Measurements from ENCODE around the gene CISD3.

Gene CISD3

DNA sequence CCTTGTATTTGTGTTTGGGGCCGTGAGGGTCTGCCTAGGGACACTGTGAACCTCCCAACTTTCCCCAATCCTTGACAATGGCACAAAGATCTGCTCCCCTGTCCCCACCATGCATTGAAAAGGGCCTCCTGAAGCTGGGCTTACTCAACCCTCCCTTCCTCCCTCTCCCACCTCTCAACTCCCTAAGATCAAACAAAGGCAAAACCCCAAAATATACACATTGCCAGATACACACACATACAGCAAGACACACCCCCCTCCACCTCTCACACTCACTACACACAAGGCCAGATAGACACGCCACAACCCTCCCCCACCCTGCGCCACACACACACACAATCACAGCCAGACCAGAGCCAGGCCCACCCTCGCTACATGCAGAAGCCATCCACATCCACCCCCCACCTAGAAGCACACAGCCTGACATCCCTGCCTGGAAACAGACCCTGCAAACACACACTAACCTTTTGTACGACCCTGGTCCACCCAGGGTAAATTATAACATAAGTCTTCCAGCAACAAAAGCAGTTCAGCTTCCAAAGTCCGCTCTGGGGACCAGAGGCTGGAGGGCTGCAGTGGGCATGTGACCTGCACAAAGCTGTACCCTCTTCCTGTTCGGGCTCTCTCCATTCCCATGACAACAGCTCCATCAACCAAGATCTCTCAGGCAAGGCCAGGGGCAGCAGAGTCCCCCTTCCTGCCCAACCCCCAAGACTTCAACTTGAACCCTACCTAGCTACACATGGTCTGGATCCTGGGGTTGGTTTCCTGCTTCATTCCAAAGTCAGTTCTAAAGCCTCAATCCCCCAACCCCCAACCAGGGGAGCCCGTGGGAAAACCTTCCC lies 16.1 kb downstream of the CISD3 start:
- no peak for DNase-seq

DNA sequence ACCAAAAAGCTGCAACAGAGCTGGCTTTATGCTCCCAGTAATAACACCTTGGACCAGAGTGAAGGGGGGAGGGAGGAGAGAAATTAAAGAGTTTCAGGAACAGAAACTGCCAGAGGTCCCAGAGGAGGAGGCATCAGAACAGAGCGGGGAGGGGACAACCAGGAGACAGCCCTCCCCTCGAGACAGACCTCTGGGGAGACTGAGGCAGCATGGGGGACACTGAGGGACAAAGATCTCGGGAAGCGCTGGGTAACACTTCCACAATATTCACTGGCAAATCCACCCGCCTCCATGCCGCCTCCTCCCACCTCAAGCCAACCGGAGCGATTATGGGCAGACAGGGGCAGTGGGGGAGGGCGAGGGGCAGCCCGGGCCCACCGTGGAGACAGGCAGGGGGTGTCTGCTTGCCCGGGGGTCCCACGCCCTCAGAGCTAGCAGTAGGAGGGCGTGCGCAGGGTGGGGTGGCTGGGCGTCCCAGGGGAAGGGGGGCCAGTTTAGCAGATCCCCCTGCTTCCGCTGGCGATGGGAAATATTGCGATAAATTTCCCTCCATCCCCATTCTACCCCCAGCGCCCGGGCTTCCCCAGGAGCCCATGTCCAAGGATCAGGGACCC lies 16.8 kb downstream of the CISD3 start:
- DNase-seq: no peak

DNA sequence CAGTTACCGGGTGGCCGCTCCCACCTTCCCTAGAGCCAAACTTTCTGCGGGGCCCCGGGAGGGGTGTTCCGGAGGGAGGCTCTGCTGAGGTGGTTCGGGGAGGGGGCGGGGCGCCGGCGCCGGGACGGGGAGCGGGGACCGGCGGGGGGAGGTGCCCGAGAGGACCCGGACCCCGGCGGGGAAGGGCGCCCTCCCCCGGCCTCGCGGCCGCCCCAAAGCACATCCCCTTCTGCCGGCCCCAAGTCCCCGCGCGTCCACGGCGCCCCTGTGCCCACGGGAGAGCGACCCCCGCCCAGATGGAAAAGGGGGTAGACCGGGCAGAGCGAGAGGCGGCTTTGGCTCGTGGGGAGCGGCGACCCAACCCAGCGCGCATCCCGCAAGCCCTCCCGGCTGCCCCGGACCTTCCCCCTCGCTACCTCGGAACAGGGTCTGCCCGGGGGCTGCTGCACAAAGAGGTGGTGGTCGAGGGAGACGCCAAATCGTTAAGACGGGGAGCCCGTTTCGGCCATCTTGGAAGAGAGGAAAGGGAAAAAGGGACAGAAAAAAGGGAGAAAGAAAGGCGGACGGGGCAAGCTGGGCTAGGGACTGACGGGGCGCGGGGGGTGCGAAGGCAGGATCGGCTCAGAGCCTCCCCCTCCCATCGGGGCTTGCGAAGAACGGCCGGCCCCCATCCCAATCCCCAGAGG lies 17.5 kb downstream of the CISD3 start:
- peak; percentile 57 for DNase-seq

DNA sequence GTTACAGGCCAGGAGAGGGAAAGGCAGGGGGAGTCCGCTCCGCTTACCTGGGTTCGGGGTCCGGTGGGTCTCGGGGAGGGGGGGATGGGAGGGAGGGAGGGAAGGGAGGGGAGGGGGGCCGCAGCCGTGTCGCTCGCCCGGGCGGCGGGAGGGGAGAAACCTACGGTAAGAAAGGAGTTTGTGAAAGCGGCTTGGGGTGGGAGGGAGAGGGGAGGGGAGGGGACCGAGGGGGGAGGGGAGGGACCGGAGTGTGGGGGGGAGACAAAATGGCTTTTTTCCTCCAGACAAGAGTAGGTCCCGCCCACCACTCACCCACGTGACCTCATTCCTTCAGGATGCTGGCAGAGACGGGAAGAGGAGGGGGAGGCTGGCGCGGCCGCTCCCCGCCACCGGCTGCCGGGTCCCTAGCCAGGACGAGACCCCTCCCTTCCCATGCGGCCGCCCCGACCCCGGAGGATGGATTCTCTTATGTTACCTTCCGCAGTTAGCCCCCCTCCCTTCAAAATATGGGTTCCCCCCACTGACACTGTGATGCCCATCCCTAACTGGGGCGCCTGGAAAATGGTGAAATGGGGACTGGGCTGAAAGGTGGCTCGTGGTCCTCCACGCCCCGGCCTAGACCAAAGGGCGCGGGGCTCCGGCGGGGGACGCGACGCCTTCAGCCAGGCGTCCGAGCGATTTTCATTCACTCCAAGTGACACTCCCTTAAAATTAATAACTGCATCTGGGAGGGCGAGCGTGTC lies 18.2 kb downstream of the CISD3 start, which contains the start of gene PCGF2:
Gene PCGF2 (minus strand): TSS at position 188 of the 743 bp plus-strand sequence. CDS start 7,934 bp downstream, outside the sequence.
- DNase-seq: peak; percentile 96

DNA sequence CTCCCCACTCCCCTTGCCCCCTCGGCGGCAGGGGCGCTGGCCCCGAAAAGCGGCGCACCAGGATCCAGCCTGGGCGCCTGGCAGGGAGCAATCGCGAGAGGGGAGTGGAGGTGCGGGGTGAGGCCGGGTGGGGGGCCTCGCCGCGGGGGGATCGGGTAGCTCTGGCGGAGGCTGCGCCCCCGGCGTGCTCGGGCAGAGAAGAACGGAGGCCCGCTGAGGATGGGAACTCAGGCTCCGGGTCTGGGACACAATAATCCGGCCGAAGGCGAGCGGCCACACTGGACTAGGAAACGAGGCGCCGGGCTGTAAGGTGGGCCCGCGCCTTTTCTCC lies 18.7 kb downstream of the CISD3 start:
- DNase-seq: peak; percentile 54

DNA sequence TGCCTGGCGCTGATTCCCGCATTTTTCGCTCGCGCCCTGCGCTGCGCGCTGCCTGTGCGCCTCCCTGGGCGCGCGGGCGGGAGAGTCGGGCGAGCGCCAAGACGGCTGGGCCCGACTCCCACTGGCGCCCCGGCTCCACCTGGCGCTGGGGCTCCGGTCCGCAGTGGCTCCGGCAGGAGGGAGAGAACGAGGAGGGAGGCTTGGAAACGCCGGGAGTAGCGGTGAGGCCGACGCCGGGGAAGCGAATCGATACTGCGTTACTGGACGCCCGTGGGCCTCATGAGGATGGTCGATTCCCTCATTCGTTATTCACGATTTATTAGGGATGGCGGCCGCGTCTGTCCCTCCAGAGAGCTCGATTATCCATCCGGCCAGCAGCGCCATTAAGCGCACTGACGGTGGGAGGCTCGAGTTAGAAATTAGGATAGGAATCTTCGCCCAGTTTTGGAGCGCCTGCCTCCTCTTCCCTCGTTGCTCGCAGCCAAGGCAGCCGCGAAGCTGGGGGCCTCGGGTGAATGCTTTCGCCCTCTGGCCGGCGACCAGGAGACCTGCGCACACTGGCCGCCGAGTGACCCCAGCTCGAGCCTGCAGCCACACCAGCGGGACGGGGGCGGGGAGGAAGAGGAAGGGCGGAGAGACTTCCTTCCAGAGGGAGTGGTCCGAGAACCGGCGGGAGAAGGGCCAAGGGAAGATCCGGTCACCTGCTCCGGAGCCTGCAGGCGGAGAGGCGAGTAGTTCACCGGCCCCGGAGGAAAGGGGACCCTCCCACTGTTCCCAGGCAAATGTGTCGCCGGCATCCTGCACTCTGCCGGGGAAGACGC lies 19.3 kb downstream of the CISD3 start:
- peak; percentile 67 for DNase-seq

DNA sequence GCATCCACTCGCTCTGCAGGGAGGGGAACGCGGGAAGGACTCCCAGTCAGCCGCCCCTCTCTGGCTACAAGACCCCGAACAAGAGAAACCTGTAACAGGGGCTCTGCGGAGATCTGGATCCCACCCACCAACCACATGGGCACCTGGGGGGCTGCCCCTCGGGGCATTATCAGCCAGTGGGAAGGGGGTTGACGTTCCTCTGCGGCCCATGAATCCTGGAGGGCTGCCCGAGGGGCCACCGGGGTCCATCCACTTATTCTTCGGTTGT lies 19.8 kb downstream of the CISD3 start:
- no peak for DNase-seq

DNA sequence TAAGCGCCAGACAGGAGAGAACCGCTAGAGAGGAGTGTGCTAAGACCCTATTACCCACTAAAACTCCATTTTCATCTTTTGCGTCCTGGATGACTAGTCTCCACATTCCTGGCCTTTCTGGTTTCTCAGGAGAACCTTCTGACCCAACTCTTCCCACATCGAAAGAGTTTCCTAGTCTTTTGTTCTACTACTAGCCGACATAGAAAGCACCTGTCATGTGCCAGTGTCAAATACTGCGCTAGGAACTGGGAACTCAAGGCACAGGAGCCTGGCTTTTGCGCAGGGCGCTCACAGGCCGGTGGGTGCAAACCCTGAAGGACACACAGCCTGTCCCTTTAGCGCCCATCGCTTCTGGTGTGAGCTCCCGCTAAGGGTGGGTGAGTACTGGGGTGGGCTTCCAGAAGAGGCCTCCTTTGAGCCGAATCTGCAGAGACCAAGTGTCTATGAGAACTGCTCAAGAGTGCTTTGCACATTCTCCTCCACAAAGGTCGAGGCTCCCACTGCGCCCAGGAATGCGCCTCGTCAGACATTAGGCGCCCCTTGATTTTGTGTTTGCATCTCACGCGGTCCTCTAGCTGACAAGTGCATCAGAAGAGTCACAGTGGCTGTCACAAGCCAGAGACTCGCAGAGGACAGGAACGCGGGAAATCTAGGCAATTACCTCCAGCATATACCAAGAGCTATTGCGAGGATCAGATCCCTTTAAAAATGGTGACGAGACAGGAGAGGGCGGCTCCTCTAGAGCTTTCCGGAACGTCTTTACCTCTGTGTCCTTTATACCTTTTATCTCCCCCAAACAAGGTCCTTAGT lies 20.4 kb downstream of the CISD3 start:
- DNase-seq: peak; percentile 71

DNA sequence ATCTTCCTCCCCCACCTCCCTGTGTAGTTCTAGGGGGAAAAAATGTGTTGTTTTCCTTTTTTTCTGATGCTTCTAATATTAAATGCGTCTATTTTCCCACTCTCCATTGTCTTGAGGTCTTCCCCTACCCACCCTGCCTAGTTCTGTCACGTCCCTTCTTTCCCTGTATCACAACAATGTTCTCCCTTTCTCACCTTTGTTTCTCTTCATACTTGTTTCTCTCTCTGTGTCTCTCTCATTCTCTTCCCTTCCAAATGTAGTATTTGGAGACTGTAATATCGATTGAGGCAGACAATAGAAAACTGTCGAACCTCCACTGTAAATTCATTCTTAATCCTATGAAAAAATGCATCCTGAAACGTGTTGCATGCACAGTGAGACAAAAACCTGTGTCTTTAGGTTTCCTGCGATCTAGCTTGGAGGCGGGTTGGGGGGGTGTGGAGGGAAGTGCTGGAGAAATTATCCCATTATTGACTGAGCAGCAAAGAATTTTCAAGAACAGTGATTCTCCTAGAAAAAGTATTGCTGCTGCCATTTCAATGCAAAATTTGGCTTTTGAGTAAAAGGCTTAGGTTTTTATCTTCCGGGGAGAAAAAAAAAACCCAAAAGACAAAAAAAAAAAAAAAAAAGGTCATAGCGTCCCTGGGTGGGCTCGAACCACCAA lies 21.1 kb downstream of the CISD3 start:
- peak; percentile 64 for DNase-seq

DNA sequence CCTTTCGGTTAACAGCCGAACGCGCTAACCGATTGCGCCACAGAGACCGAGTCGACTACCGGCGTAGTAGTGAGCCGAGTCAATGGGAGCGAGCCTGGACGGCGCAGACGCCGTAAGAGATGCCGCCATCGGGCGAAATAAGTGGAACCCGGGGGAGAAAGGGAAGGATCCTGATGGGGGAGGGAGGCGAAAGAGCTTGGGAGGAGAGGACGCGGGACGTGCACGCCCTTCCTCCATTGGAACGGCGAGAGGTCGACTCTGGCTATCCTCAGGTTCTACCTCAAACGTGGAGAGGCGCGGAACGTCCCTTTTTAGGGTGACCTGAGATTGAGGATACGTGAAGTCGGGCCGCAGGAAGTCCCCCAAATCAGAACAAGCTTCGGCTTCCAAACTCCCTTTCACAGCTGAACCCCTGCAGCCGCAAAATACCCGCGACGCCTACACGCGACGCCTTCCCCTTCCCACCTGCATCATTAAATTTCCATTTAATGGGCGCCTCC lies 21.7 kb downstream of the CISD3 start:
- DNase-seq: peak; percentile 90

DNA sequence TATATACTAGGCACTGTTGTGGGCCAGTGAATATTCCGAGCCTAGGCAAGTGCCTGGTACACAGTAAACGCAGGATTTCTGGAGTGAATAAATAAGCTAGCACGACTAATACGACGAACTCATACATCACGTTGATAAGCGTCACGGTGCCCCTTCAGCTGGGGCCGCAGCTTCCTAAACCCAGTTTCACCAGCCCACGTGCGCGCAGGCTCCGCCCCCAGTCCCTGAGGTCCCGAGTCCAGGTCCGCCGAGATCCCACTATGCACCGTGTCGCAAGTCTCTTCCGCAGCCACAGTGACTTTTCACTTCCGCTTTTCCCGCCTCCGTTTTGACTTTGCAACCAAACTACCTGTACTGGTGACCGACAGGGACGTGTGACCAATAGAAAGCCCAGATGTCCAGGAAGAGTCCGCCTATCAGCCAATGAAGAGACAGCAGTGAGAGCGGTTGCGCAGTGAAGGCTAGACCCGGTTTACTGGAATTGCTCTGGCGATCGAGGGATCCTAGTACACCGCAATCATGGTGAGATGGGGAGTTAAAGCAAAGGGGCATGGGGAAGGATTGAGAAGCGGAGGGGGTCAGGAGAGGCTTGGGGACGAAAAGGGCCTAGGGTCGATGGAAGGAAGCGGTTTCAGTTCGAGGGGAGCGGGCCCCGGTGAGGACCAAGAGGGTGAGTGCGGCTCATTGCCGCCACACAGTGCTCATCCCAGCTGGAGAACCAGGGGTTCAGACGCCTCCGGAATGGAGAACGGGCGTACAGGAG lies 22.3 kb downstream of the CISD3 start, which contains the start of gene PSMB3:
Gene PSMB3 (plus strand): TSS at position 434 of the 763 bp plus-strand sequence. CDS start 86 bp downstream, at position 520.
- DNase-seq: peak; percentile 99

DNA sequence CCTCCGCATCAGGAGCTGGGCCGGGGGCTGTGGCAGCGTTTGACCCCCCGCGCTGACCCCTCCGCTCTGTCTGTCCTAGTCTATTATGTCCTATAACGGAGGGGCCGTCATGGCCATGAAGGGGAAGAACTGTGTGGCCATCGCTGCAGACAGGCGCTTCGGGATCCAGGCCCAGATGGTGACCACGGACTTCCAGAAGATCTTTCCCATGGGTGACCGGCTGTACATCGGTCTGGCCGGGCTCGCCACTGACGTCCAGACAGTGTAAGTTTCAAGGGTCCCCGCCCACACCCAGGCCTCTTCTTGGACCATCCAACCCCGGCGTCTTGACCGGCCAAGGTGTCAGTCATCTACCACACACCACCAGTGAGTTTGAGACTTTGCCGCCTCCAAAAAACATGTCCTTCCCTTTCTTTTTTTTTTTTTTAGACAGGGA lies 22.9 kb downstream of the CISD3 start:
- DNase-seq: no peak

DNA sequence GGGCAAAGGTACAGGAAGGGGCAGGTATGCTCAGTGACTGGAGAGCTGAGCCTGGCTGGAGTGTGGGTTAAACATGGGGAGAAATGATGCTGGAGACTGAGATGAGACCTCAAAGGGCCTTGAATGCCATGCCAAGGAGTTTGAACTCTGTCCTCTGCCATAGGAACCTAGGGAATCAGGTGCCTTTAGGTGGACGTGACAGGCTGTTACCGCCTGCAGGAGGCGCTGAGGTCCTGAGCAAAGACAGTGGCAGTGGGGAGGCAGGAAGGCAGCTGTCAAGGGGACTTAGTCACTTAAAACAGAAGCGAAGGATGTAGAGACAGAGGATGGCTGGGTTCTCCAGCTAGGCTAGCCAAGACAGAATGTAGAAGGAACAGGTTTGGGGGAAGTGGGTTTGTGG lies 31.5 kb downstream of the CISD3 start:
- no peak for DNase-seq

DNA sequence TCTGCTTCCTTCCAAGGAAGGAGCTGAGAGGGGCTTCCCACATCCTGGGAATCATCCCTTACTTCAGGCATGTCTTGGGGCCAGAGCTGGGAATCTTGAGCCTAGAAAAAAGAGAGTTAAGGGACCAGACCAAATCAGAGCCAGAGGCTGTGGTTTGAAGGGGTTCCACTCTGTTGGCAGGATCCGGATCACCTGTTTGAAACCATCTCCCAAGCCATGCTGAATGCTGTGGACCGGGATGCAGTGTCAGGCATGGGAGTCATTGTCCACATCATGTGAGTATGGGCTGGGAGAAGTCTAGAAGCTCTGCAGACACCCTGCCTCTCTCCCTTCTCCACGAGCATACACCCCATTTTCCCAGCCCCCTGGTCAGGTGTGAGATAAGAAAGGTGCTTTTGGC lies 32.1 kb downstream of the CISD3 start:
- no peak for DNase-seq

DNA sequence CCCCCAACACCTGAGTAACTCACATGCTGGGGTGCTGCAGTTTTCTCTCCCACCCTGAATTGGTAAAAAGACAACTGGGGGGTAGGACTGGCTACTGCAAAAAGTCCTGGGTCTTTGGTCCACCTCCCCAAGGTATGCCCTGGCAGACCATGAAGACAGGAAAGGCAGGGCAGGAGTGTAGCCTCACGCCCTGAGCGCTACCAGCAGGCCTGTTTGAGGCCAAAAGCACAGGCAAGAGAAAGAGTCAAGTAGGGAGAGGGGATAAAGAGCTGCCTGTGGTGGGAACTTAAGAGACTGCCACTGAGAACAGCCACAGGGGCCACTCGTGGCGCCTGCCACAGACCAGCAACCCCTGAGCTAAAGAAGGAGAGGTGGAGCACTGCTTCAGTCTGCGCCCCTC lies 36.2 kb downstream of the CISD3 start:
- DNase-seq: no peak

DNA sequence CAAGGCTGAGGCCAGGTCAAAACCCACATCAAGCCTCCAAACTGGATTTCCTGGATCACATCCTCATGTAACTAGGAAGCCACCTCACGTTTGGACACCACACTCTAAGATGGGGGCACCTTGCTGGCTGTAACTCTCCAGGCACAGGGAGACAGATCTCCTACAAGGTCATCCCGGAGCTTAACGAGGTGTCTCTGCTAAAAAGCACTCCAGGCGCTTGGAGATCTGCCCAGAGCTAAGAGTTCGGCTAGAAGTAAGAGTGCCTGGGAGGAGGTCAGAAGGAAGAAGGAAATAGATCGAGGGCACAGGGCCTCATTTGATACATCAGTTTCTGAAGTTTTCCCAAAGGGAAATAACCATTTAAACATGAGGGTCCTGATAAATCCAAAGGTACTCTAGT lies 38.3 kb downstream of the CISD3 start:
- DNase-seq: no peak

DNA sequence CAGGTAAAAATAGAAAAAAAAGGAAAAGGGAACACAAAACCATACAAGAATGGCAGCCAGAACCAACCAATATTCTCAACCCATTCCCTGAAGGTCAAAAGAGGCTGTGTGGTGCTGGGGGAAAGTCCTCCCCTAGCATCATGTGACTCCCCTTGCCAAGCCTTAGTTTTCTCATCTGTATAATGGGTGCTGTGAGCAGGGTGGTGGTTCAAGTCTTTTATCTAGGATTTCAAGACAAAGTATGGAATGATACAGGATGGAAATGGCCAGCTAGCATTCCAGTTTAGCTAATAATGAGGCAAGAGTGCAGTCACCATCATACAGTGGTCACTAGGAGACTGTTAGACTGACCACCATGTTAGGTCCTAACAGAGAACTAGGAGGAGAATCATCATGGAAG lies 43.1 kb downstream of the CISD3 start:
- DNase-seq: no peak

DNA sequence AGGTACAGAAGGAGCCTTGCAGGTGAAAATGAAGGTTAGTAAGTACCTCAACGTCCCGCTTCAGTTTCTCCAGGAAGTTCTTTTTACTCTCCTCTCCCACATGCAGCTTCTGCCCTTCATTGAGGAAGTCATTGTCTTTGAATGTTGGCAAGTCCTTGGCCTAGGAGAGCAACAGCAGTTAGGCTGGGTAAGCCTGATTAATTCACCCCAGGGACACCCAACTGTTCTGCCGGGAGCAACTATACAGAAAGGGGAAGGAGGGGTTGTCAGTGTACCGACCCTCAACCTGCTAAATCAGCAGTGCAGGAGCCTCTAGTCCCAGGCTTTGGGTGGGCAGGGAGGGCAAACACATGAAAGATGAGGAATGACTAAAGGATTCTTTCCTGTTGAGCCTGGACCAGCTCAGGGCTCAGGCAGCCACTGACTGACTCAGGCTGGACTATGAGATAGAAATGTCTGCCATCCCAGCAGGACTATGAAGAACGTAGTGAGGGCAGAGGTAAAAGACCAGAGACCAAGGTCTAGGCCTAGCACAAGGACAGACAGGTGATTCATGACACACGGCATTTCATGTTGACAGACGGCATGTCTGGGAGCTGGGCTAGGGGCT lies 47.6 kb downstream of the CISD3 start:
- DNase-seq: no peak

DNA sequence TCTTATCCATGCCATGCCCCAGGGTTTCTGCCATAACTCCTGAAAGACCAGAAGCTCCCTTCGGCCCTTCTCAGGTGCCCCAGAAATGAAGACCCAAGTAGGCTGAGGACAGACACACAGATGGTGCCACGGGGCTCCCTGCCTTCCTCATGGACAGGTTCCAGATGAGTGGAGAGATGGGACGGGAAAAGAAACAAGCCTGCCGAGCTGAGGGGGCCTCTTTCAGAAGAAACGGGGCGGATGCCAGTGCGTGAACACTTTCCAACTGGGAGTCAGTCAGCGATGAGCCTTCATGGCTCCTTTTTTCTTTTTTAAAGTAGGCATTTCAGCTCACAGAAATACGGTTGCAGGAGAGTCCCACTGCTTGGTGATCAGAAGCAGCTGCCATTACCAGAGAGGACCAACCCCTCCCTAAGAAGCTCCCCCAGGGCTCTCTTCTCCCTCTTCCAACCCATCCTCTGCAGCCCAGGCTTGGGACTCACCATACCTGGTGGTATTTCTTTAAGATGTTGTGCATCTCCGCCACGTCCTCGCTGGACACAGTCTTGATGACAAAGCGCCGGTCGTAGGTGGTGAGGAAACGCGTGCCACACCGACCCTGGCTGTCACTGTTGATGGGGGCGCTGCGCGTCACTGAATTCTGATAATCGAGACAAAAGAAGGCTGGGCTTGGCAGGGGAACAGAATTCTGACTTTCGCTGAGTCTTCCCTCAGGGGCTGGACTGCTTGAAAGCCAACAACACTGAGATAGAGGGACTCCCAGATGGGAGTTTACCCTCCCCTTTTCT lies 50.0 kb downstream of the CISD3 start:
- DNase-seq: no peak
